GM23338 (cell line): Measurements from ENCODE around the gene TAOK1. TPM values are rescaled to one million over a fixed set of nuclear protein-coding genes. Genes with fewer than 3 reads are reported as not detected.
A peak's percentile ranks its signal among the peaks of the same experiment; 100 is the strongest.

Experiments used
- ATAC-seq: fragments of 200-7000 bp; cut with Tn5 transposase; 3 replicates; pipeline ENCODE4 v1.9.1; 2020
- DNase-seq: peaks from one replicate; pipeline ENCODE4 v3.0.0-alpha.2; 2015; ENCODE audit warnings: low spot score
- H2AFZ ChIP-seq: fragments of 200-600 bp; sonication (generic); 2 replicates; pipeline ENCODE4 v1.8.0; 2016; ENCODE audit warnings: antibody characterized with exemption, mild to moderate bottlenecking, moderate library complexity
- H3F3A ChIP-seq: fragments of 200-600 bp; sonication (generic); replicated peaks from 2 replicates; pipeline ENCODE4 v1.8.0; 2017; ENCODE audit warnings: antibody characterized with exemption, mixed run types, low read depth
- H3K27ac ChIP-seq: fragments of 200-600 bp; sonication (generic); 2 replicates; pipeline ENCODE4 v1.6.1; 2016; ENCODE audit warnings: low read depth
- H3K27me3 ChIP-seq: fragments of 200-600 bp; sonication (generic); 2 replicates; pipeline ENCODE4 v1.8.0; 2016; ENCODE audit warnings: mild to moderate bottlenecking, mixed run types, moderate library complexity; ENCODE audit not compliant: insufficient read depth
- H3K36me3 ChIP-seq: fragments of 200-600 bp; sonication (generic); 2 replicates; pipeline ENCODE4 v1.8.0; 2016; ENCODE audit warnings: mild to moderate bottlenecking; ENCODE audit not compliant: insufficient read depth
- H3K4me1 ChIP-seq: fragments of 200-600 bp; sonication (generic); 2 replicates; pipeline ENCODE4 v1.8.0; 2016; ENCODE audit warnings: mild to moderate bottlenecking, moderate library complexity; ENCODE audit not compliant: insufficient read depth
- H3K4me2 ChIP-seq: fragments of 200-600 bp; sonication (generic); 2 replicates; pipeline ENCODE4 v1.7.1; 2017; ENCODE audit warnings: mixed run types
- H3K4me3 ChIP-seq: fragments of 200-600 bp; sonication (generic); 2 replicates; pipeline ENCODE4 v1.6.1; 2016; ENCODE audit warnings: mixed run types
- H3K79me2 ChIP-seq: fragments of 200-600 bp; sonication (generic); replicated peaks from 2 replicates; pipeline ENCODE4 v1.8.0; 2017; ENCODE audit warnings: mild to moderate bottlenecking; ENCODE audit not compliant: insufficient read depth
- H3K9me2 ChIP-seq: fragments of 200-600 bp; sonication (generic); 2 replicates; pipeline ENCODE4 v1.8.0; 2017; ENCODE audit not compliant: insufficient read depth
- H4K20me1 ChIP-seq: fragments of 200-600 bp; sonication (generic); replicated peaks from 2 replicates; pipeline ENCODE4 v1.8.0; 2017; ENCODE audit warnings: mild to moderate bottlenecking; ENCODE audit not compliant: insufficient read depth
- H3K27ac Mint-ChIP-seq: 2 replicates; pipeline ENCODE4 v1.8.0; 2020; ENCODE audit warnings: inconsistent platforms, mild to moderate bottlenecking, moderate library complexity, mixed read lengths
- H3K27me3 Mint-ChIP-seq: 3 replicates; pipeline ENCODE4 v1.8.0; 2022; ENCODE audit warnings: low read depth, mild to moderate bottlenecking, moderate library complexity, mixed read lengths, inconsistent platforms; ENCODE audit not compliant: insufficient read depth, poor library complexity
- H3K36me3 Mint-ChIP-seq: 3 replicates; pipeline ENCODE4 v1.8.0; 2021; ENCODE audit warnings: low read depth, mild to moderate bottlenecking, inconsistent platforms, moderate library complexity, mixed read lengths
- H3K4me1 Mint-ChIP-seq: 3 replicates; pipeline ENCODE4 v1.8.0; 2020; ENCODE audit warnings: mild to moderate bottlenecking, inconsistent platforms, mixed read lengths
- H3K4me3 Mint-ChIP-seq: 3 replicates; pipeline ENCODE4 v1.8.0; 2021; ENCODE audit warnings: moderate library complexity, mild to moderate bottlenecking, inconsistent platforms, mixed read lengths
- H3K9me3 Mint-ChIP-seq: 3 replicates; pipeline ENCODE4 v1.8.0; 2020; ENCODE audit warnings: moderate library complexity, mild to moderate bottlenecking, inconsistent platforms, mixed read lengths
- CREB1 ChIP-seq: fragments of 250-450 bp; sonication (Bioruptor Pico); IDR thresholded peaks from 2 replicates; pipeline ENCODE4 v1.5.0; 2020; ENCODE audit warnings: low read depth, mild to moderate bottlenecking, moderate library complexity
- EZH2phosphoT487 ChIP-seq: fragments of 200-600 bp; sonication (generic); IDR thresholded peaks from one replicate; pipeline ENCODE4 v1.8.1; 2018; ENCODE audit warnings: antibody characterized with exemption; ENCODE audit not compliant: unreplicated experiment
- JUNB ChIP-seq: IDR thresholded peaks from one replicate; pipeline ENCODE4 v1.6.1; 2016; ENCODE audit warnings: antibody characterized with exemption; ENCODE audit not compliant: unreplicated experiment
- STAT1 ChIP-seq: IDR thresholded peaks from one replicate; pipeline ENCODE4 v1.6.1; 2016; ENCODE audit warnings: antibody characterized with exemption; ENCODE audit not compliant: unreplicated experiment
- ZNF114 ChIP-seq: fragments of 250-450 bp; sonication (Bioruptor Pico); IDR thresholded peaks from 2 replicates; pipeline ENCODE4 v1.5.0; 2020; ENCODE audit warnings: mild to moderate bottlenecking, moderate library complexity
- polyA plus RNA-seq: library from polyadenylated mRNA; unstranded; fragments of >200 nt; fragmentation: Nextera tagmentation; extraction: Ambion mirVana; gene quantifications from 2 replicates; pipeline ENCODE4 v1.2.1, GENCODE V29; 2016
- total RNA-seq: library from RNA; depleted of rRNA; stranded (reverse); fragments of >200 nt; shearing (Covaris generic); gene quantifications from 2 replicates; pipeline ENCODE4 v1.2.3, GENCODE V29; 2014
- TF ChIP-seq, protein P1 (sequence below), 2 experiments: fragments of 200-600 bp in 1 of 2; sonication (generic) in 1 of 2; conservative IDR thresholded peaks; 2 replicates each; pipeline versions ENCODE4 v1.5.1 to v1.6.1; 2016 to 2017; ENCODE audit warnings: antibody characterized with exemption in 2 of 2, low read depth in 2 of 2, mild to moderate bottlenecking in 2 of 2, moderate library complexity in 1 of 2
- TF ChIP-seq, protein P2 (sequence below): fragments of 250-450 bp; sonication (Bioruptor Pico); IDR thresholded peaks from 2 replicates; pipeline ENCODE4 v1.5.0; 2020; ENCODE audit warnings: mild to moderate bottlenecking, moderate library complexity
- TF ChIP-seq, protein P3 (sequence below): IDR thresholded peaks from one replicate; pipeline ENCODE4 v1.6.1; 2018; ENCODE audit warnings: antibody characterized with exemption; ENCODE audit not compliant: unreplicated experiment

The TAOK1 gene
- total and polyA plus RNA-seq, 2 experiments from 2014 or later: 19.4 to 69.8 TPM

DNA sequence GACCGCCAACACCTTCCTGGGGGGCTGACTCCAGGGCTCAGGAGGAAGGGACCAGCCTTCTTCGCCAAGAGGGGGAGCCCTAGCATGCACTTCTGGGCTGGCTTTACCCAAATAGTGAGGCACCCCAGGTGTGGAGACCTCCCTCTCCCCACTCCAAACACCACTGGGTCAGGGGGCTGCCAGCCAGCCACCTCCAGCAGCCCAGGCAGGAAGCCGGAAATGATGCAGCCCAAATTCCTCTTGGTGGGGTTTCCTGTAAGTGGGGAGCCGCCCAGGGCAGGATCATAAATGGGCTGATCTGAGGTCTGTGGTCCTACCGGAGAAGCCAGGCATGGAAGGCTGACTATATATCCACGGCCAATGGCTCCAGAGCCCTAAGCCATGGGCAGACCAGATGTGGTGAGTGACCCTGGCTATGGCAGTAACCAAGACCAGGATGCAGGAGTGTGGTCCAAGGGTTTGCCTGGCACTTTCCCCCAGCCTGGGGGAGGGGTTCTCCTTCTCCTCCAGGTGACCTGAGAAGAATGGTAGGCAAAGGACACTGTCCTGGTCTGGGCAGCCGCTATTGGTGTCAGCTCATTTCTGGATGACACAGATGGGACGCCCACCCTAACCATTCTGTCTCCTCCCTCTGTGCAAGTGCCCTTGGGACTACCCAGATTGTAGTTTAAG lies 195.1 kb downstream of the TAOK1 start:
- Histone ChIP-seq H3F3A (peaks cover 11% of the 10 kb centered on the region; the same call in 1 of the 2 replicates), H3K27ac (peak overlapping the region; percentile 72; the same call in 1 of the 2 replicates), H3K27me3 (peaks cover 6% of the 10 kb centered on the region), H3K4me3 (peak overlapping the region; percentile 24; the same call in 1 of the 2 replicates), H3K79me2 (peaks cover 44% of the 10 kb centered on the region), H3K36me3 (no peaks in the 10 kb centered on the region), H4K20me1 (peaks cover 17% of the 10 kb centered on the region), H3K9me2 (no peaks in the 10 kb centered on the region), H2AFZ (no peak overlapping the region), H3K4me2 (peak overlapping the region; percentile 69), H3K4me1 (peaks cover 34% of the 10 kb centered on the region)
- DNase-seq: peak; percentile 41
- Mint-ChIP-seq H3K4me3 (no peak overlapping the region), H3K27me3 (peaks cover 14% of the 10 kb centered on the region), H3K4me1 (peaks cover 43% of the 10 kb centered on the region), H3K9me3 (no peaks in the 10 kb centered on the region), H3K27ac (no peak overlapping the region), H3K36me3 (peaks cover 20% of the 10 kb centered on the region)
- peak; percentile 9 for ATAC-seq
- TF ChIP-seq, protein P1, sequence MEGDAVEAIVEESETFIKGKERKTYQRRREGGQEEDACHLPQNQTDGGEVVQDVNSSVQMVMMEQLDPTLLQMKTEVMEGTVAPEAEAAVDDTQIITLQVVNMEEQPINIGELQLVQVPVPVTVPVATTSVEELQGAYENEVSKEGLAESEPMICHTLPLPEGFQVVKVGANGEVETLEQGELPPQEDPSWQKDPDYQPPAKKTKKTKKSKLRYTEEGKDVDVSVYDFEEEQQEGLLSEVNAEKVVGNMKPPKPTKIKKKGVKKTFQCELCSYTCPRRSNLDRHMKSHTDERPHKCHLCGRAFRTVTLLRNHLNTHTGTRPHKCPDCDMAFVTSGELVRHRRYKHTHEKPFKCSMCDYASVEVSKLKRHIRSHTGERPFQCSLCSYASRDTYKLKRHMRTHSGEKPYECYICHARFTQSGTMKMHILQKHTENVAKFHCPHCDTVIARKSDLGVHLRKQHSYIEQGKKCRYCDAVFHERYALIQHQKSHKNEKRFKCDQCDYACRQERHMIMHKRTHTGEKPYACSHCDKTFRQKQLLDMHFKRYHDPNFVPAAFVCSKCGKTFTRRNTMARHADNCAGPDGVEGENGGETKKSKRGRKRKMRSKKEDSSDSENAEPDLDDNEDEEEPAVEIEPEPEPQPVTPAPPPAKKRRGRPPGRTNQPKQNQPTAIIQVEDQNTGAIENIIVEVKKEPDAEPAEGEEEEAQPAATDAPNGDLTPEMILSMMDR (conservative IDR thresholded peaks at IDR 0.05; ENCODE audit: low read depth in 2 of 2): peak; percentile 54 to 68
- TF ChIP-seq CREB1: no peak

DNA sequence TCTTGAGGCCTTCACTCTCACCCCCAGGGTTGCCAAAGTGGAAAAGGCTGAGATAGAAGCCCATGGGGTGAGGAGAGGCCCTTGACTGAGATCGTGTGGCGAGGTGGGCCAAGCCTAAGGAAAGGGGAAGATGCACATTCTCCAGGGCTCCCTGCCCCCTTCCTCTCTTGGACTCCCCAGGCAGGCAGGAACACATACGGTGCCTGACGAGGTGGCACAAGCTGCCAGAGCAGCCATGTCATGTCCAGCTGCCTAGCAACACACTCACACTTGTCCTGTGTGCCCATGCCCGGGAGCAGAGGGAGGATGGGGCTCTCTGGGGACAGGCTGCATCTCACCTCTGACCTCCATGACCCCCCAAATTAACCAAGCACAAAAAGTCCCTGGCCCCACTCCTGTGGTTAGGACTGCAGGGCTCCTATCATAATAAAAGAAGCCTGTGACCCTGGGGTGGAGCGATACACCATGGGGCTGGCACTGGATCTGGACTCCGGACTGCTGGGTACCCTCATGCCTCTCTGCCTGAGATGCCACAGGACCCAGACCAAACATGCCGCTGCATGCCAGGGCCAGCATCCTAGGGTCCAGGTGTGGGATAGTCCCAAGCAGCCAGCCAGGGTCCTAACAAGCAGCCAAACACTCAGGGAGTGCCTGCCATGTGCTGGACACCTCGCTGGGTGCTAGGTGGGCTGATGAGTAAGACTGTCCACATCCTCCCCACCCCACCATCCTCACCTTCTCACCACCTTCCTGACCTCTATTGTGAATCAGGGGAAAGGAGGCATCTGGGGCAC lies 196.7 kb downstream of the TAOK1 start:
- peaks cover 27% of the 10 kb centered on the region for H3K27me3 Mint-ChIP-seq
- TF ChIP-seq, protein P2, sequence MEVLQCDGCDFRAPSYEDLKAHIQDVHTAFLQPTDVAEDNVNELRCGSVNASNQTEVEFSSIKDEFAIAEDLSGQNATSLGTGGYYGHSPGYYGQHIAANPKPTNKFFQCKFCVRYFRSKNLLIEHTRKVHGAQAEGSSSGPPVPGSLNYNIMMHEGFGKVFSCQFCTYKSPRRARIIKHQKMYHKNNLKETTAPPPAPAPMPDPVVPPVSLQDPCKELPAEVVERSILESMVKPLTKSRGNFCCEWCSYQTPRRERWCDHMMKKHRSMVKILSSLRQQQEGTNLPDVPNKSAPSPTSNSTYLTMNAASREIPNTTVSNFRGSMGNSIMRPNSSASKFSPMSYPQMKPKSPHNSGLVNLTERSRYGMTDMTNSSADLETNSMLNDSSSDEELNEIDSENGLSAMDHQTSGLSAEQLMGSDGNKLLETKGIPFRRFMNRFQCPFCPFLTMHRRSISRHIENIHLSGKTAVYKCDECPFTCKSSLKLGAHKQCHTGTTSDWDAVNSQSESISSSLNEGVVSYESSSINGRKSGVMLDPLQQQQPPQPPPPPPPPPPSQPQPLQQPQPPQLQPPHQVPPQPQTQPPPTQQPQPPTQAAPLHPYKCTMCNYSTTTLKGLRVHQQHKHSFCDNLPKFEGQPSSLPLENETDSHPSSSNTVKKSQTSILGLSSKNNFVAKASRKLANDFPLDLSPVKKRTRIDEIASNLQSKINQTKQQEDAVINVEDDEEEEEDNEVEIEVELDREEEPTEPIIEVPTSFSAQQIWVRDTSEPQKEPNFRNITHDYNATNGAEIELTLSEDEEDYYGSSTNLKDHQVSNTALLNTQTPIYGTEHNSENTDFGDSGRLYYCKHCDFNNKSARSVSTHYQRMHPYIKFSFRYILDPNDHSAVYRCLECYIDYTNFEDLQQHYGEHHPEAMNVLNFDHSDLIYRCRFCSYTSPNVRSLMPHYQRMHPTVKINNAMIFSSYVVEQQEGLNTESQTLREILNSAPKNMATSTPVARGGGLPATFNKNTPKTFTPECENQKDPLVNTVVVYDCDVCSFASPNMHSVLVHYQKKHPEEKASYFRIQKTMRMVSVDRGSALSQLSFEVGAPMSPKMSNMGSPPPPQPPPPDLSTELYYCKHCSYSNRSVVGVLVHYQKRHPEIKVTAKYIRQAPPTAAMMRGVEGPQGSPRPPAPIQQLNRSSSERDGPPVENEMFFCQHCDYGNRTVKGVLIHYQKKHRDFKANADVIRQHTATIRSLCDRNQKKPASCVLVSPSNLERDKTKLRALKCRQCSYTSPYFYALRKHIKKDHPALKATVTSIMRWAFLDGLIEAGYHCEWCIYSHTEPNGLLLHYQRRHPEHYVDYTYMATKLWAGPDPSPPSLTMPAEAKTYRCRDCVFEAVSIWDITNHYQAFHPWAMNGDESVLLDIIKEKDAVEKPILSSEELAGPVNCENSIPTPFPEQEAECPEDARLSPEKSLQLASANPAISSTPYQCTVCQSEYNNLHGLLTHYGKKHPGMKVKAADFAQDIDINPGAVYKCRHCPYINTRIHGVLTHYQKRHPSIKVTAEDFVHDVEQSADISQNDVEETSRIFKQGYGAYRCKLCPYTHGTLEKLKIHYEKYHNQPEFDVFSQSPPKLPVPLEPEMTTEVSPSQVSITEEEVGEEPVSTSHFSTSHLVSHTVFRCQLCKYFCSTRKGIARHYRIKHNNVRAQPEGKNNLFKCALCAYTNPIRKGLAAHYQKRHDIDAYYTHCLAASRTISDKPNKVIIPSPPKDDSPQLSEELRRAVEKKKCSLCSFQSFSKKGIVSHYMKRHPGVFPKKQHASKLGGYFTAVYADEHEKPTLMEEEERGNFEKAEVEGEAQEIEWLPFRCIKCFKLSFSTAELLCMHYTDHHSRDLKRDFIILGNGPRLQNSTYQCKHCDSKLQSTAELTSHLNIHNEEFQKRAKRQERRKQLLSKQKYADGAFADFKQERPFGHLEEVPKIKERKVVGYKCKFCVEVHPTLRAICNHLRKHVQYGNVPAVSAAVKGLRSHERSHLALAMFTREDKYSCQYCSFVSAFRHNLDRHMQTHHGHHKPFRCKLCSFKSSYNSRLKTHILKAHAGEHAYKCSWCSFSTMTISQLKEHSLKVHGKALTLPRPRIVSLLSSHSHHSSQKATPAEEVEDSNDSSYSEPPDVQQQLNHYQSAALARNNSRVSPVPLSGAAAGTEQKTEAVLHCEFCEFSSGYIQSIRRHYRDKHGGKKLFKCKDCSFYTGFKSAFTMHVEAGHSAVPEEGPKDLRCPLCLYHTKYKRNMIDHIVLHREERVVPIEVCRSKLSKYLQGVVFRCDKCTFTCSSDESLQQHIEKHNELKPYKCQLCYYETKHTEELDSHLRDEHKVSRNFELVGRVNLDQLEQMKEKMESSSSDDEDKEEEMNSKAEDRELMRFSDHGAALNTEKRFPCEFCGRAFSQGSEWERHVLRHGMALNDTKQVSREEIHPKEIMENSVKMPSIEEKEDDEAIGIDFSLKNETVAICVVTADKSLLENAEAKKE (CRISPR knock-in tag): no peak
- TF ChIP-seq, protein P3, sequence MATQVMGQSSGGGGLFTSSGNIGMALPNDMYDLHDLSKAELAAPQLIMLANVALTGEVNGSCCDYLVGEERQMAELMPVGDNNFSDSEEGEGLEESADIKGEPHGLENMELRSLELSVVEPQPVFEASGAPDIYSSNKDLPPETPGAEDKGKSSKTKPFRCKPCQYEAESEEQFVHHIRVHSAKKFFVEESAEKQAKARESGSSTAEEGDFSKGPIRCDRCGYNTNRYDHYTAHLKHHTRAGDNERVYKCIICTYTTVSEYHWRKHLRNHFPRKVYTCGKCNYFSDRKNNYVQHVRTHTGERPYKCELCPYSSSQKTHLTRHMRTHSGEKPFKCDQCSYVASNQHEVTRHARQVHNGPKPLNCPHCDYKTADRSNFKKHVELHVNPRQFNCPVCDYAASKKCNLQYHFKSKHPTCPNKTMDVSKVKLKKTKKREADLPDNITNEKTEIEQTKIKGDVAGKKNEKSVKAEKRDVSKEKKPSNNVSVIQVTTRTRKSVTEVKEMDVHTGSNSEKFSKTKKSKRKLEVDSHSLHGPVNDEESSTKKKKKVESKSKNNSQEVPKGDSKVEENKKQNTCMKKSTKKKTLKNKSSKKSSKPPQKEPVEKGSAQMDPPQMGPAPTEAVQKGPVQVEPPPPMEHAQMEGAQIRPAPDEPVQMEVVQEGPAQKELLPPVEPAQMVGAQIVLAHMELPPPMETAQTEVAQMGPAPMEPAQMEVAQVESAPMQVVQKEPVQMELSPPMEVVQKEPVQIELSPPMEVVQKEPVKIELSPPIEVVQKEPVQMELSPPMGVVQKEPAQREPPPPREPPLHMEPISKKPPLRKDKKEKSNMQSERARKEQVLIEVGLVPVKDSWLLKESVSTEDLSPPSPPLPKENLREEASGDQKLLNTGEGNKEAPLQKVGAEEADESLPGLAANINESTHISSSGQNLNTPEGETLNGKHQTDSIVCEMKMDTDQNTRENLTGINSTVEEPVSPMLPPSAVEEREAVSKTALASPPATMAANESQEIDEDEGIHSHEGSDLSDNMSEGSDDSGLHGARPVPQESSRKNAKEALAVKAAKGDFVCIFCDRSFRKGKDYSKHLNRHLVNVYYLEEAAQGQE: no peak
- no peak for TF ChIP-seq JUNB
- TF ChIP-seq STAT1: no peak
- no peak for TF ChIP-seq ZNF114
- no peak for TF ChIP-seq EZH2phosphoT487

More for the DNA sequence above, 196.7 kb downstream of the TAOK1 start:
- Mint-ChIP-seq H3K4me3 (no peak overlapping the region; the same call in 2 of the 3 replicates), H3K36me3 (peaks cover 18% of the 10 kb centered on the region), H3K27ac (no peak overlapping the region), H3K9me3 (no peaks in the 10 kb centered on the region), H3K4me1 (peaks cover 45% of the 10 kb centered on the region)
- 0 out of 2 replicates have a peak overlapping the region, but pooled peaks have one; percentile 99 for H3K4me2 ChIP-seq
- no peak overlapping the region for H2AFZ ChIP-seq
- no peak overlapping the region for H3K4me3 ChIP-seq
- ATAC-seq: no peak
- H4K20me1 ChIP-seq: peaks cover 17% of the 10 kb centered on the region
- peaks cover 12% of the 10 kb centered on the region for H3K27me3 ChIP-seq
- no peaks in the 10 kb centered on the region for H3K36me3 ChIP-seq
- peaks cover 9% of the 10 kb centered on the region; the same call in 1 of the 2 replicates for H3F3A ChIP-seq
- H3K79me2 ChIP-seq: peaks cover 44% of the 10 kb centered on the region
- no peak overlapping the region for H3K27ac ChIP-seq
- peaks cover 36% of the 10 kb centered on the region for H3K4me1 ChIP-seq
- no peaks in the 10 kb centered on the region for H3K9me2 ChIP-seq
- DNase-seq: no peak
